Panc1 (cell line): ENCODE results near the gene PTPN22. TPM values are rescaled to one million over a fixed set of nuclear protein-coding genes. Genes with fewer than 3 reads are reported as not detected.
"Not testable (repeated sequence)": the region's sequence is repeated elsewhere in the genome, so short reads cannot be mapped to it uniquely, and the experiment has no call there.

Experiments
- ATAC-seq: fragments of 200-7000 bp; cut with Tn5 transposase; 2 replicates; pipeline ENCODE4 v1.9.1; 2020; ENCODE audit warnings: mild to moderate bottlenecking, moderate library complexity
- BruUV-seq: library from RNA; stranded (reverse); fragments of 400-500 nt; replicated peaks from 2 replicates; lab custom pipeline; 2021; lab: Mats Ljungman, UMichigan
- CTCF ChIA-PET: fragments of 300-600 bp; sonication (Branson Sonifier 250); formaldehyde crosslinking; loops from one replicate; lab custom pipeline; 2022; ENCODE audit warnings: antibody characterized with exemption; lab: Charles Lee
- POLR2A ChIA-PET: fragments of 300-600 bp; sonication (Branson Sonifier 250); formaldehyde crosslinking; loops from one replicate; lab custom pipeline; 2022; ENCODE audit warnings: antibody characterized with exemption; lab: Charles Lee
- DNase-seq: peaks from one replicate; pipeline ENCODE4 v3.0.0-alpha.2; 2010; ENCODE audit warnings: low read depth, low spot score
- H3K27ac ChIP-seq: 2 replicates; pipeline ENCODE4 v1.5.1; 2011; ENCODE audit warnings: mild to moderate bottlenecking, low read length, inconsistent platforms
- H3K27me3 ChIP-seq: fragments of 200-500 bp; sonication (Bioruptor generic); 2 replicates; pipeline ENCODE4 v1.6.0; 2014; ENCODE audit warnings: low read length, inconsistent platforms; ENCODE audit not compliant: control insufficient read depth, insufficient read depth
- H3K36me3 ChIP-seq: fragments of 200-500 bp; sonication (Bioruptor generic); 2 replicates; pipeline ENCODE4 v1.5.1; 2014; ENCODE audit warnings: inconsistent platforms, mild to moderate bottlenecking, low read length, moderate library complexity; ENCODE audit not compliant: control insufficient read depth, insufficient read depth
- H3K4me1 ChIP-seq: 2 replicates; pipeline ENCODE4 v1.5.1; 2011; ENCODE audit warnings: inconsistent platforms, mild to moderate bottlenecking, low read length, moderate library complexity; ENCODE audit not compliant: control insufficient read depth, insufficient read depth
- H3K4me3 ChIP-seq, 2 experiments: 2 replicates each; pipeline ENCODE4 v1.5.1; 2011 to 2012; ENCODE audit warnings: low read depth in 2 of 2, low read length in 2 of 2, mild to moderate bottlenecking in 2 of 2, inconsistent platforms in 1 of 2, moderate library complexity in 1 of 2
- H3K9me3 ChIP-seq: fragments of 200-500 bp; sonication (Bioruptor generic); 2 replicates; pipeline ENCODE4 v1.5.1; 2014; ENCODE audit warnings: low read depth, mild to moderate bottlenecking, inconsistent platforms, low read length, moderate library complexity; ENCODE audit not compliant: control insufficient read depth, insufficient read depth
- CTCF ChIP-seq: fragments of 450-650 bp; IDR thresholded peaks from 2 replicates; pipeline ENCODE4 v1.5.1; 2017; ENCODE audit warnings: mild to moderate bottlenecking
- POLR2AphosphoS5 ChIP-seq: IDR thresholded peaks from 2 replicates; pipeline ENCODE4 v1.6.1; 2012; ENCODE audit warnings: mild to moderate bottlenecking, low read depth, low read length, moderate library complexity
- REST ChIP-seq, 2 experiments: IDR thresholded peaks; 2 replicates each; pipeline ENCODE4 v1.6.1; 2011 to 2012; ENCODE audit warnings: low read depth in 2 of 2, control low read depth in 1 of 2, low read length in 1 of 2, mild to moderate bottlenecking in 1 of 2, moderate library complexity in 1 of 2; ENCODE audit not compliant: insufficient read depth in 1 of 2
- SIN3A ChIP-seq: IDR thresholded peaks from 2 replicates; pipeline ENCODE4 v1.6.1; 2012; ENCODE audit warnings: low read depth, mild to moderate bottlenecking, low read length, moderate library complexity, borderline replicate concordance; ENCODE audit not compliant: insufficient read depth
- TCF7L2 ChIP-seq: IDR thresholded peaks from 2 replicates; pipeline ENCODE4 v1.6.1; 2011; ENCODE audit warnings: mild to moderate bottlenecking, low read depth, low read length, inconsistent platforms
- in situ Hi-C: cut with HindIII; loops from 2 replicates; pipeline ENCODE4 v1.10.0; 2016; ENCODE audit warnings: low sequenced_read_pairs, low pct_unique_long_range_greater_than_20kb
- intact Hi-C: fragments of 100-400 bp; cut with micrococcal nuclease; formaldehyde crosslinking; loops from one replicate; pipeline ENCODE4 v1.10.0; 2022; ENCODE audit not compliant: unreplicated experiment
- total RNA-seq: library from RNA; stranded (reverse); gene quantifications from one replicate; pipeline ENCODE4 v1.2.1, GENCODE V29; 2021; ENCODE audit not compliant: unreplicated experiment

Gene PTPN22
- total RNA-seq, 1 experiment from 2014 or later, result not detected

GRCh38 chr1:113854234-113854633 lies 17.3 kb downstream of the PTPN22 start:
- Histone ChIP-seq H3K9me3 (no peaks in the 10 kb centered on the region), H3K4me3 (no peak overlapping the region), H3K27ac (no peak overlapping the region), H3K4me1 (no peaks in the 10 kb centered on the region), H3K36me3 (no peaks in the 10 kb centered on the region), H3K27me3 (no peaks in the 10 kb centered on the region)
- in situ Hi-C loops, result no loop called here
- ChIA-PET POLR2A (no interaction called here), CTCF (no interaction called here)
- no peak for DNase-seq
- ATAC-seq, result no peak
- intact Hi-C loops, result no loop called here
- no TSS peak for BruUV-seq
- TF ChIP-seq SIN3A (no peak), CTCF (no peak), REST (IDR thresholded peaks at IDR 0.05; ENCODE audit: insufficient read depth in 1 of 2, low read depth in 2 of 2, low read length in 1 of 2) (no peak)

DNA sequence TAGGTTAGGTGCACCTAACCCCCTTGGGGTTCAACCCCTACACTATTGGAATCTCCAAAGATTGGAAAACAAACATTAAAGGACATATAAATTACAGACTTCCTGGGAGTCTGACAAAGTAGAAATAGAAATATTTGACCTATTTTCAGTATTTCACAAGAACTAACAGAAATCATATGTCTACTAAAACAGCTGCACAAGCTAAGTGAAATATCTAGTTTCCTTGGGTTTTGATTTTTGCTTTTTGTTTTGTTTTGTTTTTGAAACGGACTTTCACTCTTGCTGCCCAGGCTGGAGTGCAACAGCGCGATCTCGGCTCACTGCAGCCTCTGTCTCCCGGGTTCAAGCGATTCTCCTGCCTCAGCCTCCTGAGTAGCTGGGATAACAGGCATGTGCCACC lies 18.8 kb downstream of the PTPN22 start:
- BruUV-seq, H3K27ac ChIP-seq, in situ Hi-C loops, H3K27me3 ChIP-seq, ATAC-seq, H3K4me1 ChIP-seq, POLR2A ChIA-PET, H3K4me3 ChIP-seq, DNase-seq, H3K9me3 ChIP-seq, intact Hi-C loops, CTCF ChIA-PET, H3K36me3 ChIP-seq: not testable (repeated sequence)

DNA sequence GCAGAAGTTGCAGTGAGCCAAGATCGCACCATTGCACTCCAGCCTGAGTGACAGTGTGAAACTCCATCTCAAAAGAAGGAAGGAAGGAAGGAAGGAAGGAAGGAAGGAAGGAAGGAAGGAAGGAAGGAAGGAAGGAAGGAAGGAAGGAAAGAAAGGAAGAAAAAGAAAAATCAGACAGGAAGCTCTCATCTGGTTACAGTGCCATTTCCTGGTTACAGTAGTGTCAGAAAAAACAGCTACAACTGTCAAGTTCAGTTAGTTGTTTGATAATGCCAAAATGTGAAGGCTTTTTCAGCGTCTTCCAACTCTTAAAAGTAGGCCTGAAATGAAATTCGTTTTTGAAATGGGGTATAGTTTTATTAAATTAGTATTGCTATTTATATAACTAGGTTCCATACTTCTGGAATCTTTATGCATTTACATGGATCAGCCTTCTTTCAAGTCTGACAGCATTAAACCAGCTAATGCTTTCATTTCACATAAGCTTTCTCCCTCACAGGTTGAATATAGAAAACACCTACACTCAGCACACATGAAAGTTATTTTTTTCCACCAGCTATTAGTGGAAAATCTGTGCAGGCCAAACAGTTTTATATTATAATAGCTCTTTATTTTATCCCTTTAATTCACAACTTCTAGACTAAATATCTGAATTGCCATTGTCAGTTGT lies 21.2 kb downstream of the PTPN22 start:
- Histone ChIP-seq H3K9me3 (0 out of 2 replicates have a peak, but pooled peaks cover 3% of the 10 kb centered on the region), H3K4me3 (no peak overlapping the region), H3K4me1 (no peaks in the 10 kb centered on the region), H3K27ac (no peak overlapping the region), H3K27me3 (no peaks in the 10 kb centered on the region), H3K36me3 (no peaks in the 10 kb centered on the region)
- BruUV-seq, result no TSS peak
- ATAC-seq (no peak), DNase-seq (no peak)
- intact Hi-C loops, result no loop called here
- ChIA-PET POLR2A (no interaction called here), CTCF (no interaction called here)
- TF ChIP-seq CTCF (no peak), SIN3A (no peak), TCF7L2 (no peak), REST (IDR thresholded peaks at IDR 0.05; ENCODE audit: insufficient read depth in 1 of 2, low read depth in 2 of 2, low read length in 1 of 2) (no peak), POLR2AphosphoS5 (no peak)
- in situ Hi-C loops, result no loop called here
